ENCODE data around the gene MEGF6.

The MEGF6 gene

DNA sequence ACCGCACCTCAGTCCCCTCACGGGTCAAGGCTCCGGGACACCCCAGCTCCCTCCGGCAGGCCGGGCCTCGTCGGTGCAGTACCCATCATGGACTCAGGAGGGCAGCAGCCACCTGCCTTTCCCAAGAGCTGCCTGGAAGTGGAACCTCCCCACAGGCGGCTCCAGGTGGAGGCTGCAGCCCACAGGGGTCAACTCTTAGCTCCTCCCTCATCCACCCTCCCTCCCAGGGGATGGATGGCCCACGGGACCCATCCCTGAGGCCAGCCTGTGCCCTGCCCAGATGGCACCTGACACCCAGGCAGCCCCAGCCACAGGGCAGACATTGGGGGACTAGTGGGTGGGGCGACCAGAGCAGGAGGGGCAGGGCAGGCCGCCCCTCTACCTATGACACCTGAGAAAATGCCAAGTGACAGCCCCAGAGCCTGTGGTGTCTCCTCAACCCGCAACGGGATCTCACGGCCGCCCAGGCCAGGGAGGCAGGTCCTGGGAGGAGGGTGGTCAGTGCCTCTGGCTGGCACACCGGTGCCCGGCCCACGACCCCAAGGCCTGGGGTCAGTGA lies 158.0 kb downstream of the MEGF6 start:
- DNase-seq, result peak; percentile 9

DNA sequence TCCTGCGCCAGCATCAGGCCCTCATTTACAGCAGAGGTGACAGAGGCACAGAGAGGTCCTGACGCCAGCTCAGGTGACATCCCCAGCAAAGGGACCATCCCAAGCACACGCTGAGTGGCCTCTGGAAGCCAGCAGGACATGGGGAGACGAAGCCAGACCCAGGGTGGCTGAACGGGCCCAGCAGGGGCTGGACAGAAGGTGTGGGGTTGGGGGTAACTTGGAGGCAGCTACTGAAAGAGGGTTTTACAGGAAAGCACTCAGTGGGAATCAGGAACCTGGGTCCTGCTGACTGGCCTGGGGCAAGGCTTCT lies 158.5 kb downstream of the MEGF6 start:
- DNase-seq, result no peak

DNA sequence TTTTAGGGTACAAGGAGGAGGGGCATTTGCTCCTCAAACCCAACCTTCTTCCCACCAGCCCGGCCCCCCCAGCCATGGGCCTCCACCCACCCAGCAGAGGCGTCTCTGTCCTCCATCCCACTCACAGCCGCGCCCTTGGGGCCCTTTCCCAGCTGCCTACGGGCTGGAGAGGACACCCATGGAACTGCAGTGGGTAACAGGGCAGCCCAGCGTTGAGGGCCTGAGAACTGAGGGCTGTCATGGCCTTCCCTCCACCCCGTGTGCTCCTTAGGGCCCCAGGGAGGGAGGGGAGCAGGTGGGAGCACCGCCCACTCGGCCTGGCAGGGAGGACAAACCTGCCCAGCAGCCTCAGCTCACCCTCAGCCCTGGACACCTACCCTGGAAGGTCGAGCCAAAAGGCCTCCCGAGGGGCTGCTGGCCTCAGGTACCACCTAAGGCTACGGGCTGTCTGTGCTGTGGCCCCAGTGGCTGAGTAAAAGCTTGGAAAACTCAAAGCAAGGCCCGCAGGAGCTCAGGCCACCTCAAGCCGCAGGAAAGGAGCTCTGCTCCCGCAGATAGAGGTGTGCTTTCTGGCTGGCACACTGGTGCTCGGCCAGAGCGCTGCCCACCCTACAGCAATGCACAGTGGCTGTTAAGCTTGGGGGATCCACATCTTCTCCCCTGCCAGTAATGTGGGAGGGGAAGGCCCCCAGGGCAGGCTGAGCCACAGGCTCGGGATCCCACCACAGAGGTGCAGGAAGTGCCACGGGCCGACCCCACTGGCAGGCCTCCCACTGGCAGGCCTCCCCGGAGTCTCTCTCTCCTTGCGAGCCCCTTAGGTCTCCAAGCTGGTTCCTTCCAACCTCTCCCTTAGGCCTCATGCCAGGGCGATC lies 159.1 kb downstream of the MEGF6 start:
- DNase-seq, result no peak

DNA sequence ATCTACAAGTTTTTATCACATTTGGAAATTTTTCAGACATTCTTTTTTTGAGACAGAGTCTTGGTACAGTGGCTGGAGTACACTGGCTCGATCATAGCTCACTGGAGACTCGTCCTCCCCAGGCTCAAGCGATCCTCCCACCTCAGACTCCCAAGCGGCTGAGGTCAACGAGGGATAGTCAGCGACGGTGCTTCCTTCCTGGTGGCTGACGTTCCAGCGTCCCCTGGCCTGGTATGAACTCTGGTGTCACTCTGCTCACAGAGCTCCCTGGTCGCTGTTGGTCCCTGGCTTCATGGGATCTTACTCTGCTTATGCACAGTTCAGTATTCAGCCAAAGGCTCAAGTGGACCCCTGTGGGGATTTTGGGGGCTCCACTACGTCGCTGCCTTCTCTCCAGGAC lies 160.3 kb downstream of the MEGF6 start:
- no peak for DNase-seq

DNA sequence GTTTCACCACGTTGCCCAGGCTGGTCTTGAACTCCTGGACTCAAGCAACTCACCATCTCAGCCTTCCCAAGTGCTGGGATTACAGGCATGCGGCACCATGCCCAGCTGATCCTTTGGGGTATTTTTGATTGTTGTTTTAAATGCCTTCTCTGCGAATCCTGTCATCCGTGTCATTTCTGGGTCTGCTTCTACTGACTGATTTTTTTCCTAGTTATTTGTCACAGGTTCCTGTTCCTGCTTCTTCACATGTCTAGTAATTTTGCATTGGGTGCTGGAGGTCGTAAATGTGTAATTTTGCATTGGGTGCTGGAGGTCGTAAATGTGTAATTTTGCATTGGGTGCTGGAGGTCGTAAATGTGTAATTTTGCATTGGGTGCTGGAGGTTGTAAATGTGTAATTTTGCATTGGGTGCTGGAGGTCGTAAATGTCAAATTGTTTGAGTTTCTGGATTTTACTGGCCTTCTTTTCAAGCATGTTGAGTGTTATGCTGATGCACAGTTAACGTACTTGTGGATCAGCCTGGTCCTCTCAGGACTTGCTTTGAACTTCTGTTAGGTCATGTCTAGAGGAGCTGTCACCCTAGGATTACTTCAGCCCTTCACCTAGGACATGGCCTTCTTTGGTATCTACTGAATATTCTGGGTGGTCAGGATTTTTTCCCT lies 161.0 kb downstream of the MEGF6 start:
- DNase-seq, result no peak

DNA sequence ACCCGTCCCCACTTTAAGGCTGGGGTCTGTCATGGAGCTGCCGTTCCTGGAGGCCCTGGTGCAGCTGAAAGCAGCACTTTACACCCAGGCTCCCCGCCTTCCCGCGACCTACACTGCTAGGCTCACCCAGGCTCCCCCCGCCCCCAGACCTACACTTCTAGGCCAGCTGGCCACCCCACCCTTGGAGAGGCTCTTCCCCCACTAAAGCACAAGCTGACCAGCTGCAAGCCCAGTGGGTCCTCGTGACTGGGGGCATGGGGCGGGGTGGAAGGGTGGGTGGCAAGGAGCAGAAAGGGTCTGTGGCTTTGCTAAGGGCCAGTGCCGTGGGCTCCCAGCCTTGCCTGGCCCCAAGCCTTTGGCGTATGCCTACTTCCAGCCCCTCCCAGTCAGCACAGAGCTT lies 166.6 kb downstream of the MEGF6 start:
- no peak for DNase-seq

DNA sequence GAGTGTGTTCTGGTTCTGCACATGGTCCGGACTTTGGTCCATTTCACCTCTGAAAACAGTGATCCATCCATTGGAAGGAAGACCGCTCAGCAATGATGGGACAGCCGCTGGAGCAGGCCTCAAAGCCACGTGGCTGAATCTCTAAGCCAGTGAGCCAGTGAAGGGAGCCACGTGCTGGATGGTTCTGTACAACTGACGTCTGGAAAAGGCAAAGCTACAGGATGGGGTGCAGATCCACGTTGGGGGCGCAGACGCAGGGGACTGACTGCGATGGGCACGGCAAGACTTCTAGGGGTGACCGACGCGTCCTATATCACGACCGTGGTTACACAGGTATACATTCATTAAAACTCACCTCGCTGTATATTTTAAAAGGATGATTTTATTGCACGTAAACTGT lies 167.0 kb downstream of the MEGF6 start:
- no peak for DNase-seq

DNA sequence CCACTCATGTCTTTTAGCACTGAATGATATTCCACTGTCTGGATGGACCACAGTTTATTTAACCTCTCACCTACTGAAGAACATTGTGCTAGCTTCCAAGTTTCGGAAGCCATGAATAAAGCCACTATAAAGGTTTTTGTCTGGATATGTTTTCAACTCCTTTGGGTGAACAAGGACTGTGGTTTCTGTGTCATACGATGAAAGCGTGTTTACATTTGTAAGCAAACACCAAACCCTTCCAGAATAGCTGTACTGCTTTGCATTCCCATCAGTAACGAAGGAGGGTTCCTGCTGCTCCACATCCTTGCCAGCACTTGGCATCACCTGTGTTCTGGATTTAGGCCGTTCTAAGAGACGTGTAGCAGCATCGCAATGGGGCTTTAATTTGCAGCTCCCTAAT lies 167.5 kb downstream of the MEGF6 start:
- no peak for DNase-seq

DNA sequence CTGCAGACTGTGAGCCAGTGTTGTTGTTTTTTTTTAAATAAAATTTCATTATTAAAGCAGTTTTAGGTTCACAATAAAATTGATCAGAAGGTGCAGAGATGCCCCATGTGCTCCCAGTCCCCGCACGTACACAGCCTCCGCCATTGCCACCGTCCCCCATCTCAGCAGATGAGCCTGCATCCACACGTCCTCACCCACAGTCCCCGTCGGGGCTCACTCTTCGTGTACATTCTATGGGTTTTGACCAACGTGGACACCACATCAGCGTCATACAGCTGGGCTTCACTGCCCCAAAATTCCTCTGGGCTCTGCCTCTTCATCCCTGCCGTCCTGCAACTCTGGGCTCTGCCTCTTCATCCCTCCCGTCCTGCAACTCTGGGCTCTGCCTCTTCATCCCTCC lies 168.4 kb downstream of the MEGF6 start:
- DNase-seq, result no peak

DNA sequence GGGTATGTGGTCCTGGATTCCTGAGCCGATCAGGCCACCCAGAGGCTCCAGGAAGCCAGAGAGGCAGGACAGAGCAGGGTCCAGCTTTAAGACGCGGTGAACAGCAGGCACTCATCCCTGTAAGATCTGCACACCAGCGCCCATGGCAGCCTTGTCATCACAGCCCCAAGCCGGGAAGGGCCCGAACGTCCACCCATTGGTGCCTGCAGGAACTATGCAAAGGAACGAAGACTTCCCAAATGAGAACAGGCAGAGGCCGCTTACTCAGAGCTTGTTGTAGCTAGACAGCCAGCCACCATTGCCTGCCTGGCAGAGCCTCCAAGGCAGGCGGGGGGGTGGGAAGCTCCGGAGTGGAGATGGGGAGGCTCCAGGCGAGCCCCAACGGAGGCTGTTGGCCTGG lies 169.0 kb downstream of the MEGF6 start:
- DNase-seq, result no peak

DNA sequence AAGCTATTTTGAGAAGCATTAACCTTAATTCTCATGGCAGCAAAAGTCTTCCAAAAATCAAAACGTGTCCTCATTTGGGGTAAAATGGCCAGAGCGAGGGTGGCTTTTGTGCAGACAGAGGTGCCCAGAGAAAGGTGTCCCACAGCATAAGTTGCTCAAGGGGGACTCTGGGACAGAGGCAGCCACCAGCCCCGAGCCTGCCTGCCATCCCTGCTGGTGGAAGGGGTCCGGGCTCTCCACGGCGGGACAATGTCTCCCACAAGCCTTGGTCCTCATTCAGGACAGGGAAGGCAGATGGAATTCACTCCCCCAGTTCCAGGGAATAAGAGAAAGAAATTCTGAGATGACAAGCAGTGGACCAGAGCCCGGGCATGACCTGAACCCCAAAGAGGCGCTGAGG lies 169.4 kb downstream of the MEGF6 start:
- no peak for DNase-seq

DNA sequence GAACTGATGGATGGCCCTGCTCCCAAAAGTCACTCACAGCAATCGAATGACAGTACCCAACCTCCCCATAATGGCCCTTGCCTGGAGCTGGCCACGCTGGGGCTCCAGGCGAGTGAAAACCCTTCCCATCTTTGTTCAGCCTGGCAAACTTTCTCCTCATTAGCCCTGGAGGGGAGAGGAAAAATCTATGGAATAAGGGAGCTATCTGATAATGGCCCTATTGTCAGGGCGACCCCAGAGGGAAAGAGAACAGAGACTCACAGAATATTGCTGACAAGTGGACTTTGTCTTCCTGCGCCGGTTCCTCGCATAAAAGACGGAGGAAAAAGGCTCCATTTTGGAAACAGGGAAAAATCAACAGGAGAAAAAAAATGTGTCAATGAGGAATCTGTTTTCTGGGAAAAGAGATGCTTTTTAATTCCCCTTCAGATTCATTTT lies 169.9 kb downstream of the MEGF6 start:
- DNase-seq, result no peak

DNA sequence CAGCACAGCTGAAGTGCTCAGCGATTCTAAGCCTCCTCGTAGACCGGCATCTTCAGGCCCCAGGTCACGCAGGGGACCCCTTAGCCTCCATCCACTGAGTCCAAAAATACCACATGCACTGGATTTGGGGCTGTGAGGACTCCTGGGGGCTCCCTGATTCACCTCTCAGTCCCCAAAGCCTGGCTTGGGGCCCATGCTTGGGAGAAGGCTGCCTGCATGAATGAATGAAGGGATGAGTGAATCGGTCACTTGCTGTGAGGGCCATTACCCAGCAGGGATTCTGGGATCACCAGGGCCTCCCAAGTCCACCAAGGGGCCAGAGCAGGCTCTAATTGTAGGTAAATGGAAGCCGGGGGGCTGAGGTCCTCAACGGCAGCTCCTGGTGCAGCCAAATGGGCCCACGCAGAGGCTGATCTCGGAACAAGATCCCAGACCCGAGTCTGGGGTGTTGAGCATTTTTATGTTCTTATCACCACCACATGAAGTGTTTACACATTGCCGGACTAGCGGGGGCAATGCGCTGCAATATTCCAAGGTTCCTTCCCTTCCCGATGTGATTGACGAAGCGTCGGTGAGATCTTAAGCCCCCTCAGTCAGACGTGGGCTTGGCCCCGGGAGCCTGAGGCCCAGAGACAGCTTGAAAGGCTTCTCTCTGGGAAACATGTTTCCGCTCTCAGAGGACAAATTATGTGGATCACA lies 170.4 kb downstream of the MEGF6 start:
- no peak for DNase-seq

DNA sequence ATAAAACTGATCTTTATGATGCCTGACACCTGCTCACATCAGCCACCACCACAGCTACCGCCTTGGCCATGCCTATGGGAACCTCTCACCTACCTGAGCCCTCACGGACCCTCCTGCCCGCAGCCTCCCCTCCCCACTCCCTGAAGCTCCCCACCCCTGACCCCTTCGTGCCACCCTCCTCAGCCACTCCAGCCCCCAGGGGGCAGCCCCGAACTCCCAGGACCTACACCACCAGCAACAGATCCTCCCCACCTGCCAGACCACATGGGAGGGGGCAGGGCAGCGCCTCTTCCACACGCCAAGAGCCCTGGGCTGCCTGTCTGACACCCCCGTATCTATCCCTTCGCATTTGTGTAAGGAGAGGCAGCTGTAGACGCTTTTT lies 171.0 kb downstream of the MEGF6 start:
- DNase-seq, result no peak
